Measurements from ENCODE around the gene AIFM3. TPM values are rescaled to one million over a fixed set of nuclear protein-coding genes. Genes with fewer than 3 reads are reported as not detected.

The AIFM3 gene
- total and polyA plus RNA-seq, 2 of the 13 experiments (the other 11 are each of a cell fraction or from before 2014, with no cell fraction given): 9.0 to 15.3 TPM

GRCh38 chr22:20989323-20990138 is 22.5 kb downstream of the AIFM3 start:
- TF ChIP-seq TAF15 (IDR thresholded peaks at IDR 0.05; ENCODE audit: low read depth, low read length, poor library complexity, severe bottlenecking) (no peak), ZNF878 (CRISPR knock-in tag; IDR thresholded peaks at IDR 0.05) (no peak), ELK4 (CRISPR knock-in tag; IDR thresholded peaks at IDR 0.05; ENCODE audit: borderline replicate concordance) (no peak), SP140L (CRISPR knock-in tag; IDR thresholded peaks at IDR 0.05; ENCODE audit: borderline replicate concordance) (no peak), ZNF782 (CRISPR knock-in tag; IDR thresholded peaks at IDR 0.05; ENCODE audit: borderline replicate concordance) (no peak), BCL3 (CRISPR knock-in tag; IDR thresholded peaks at IDR 0.05) (no peak), ZNF790 (CRISPR knock-in tag; IDR thresholded peaks at IDR 0.05; ENCODE audit: borderline replicate concordance) (no peak), HOMEZ (CRISPR knock-in tag; IDR thresholded peaks at IDR 0.05; ENCODE audit: low read depth) (no peak), LBX2 (CRISPR knock-in tag; IDR thresholded peaks at IDR 0.05; ENCODE audit: borderline replicate concordance) (no peak), HOXD1 (CRISPR knock-in tag; IDR thresholded peaks at IDR 0.05) (no peak), ZNF18 (CRISPR knock-in tag; IDR thresholded peaks at IDR 0.05; ENCODE audit: insufficient replicate concordance) (no peak), RARA (CRISPR knock-in tag; IDR thresholded peaks at IDR 0.05) (no peak), THAP7 (CRISPR knock-in tag; IDR thresholded peaks at IDR 0.05) (no peak)
- no peaks in the 10 kb centered on the region for H3K27me3 ChIP-seq (ENCODE audit: control insufficient read depth in 1 of 2, insufficient read depth in 2 of 2, low read length in 2 of 2)
- DNase-seq (ENCODE audit: low spot score) (no peak), FAIRE-seq (no peak), ATAC-seq (no peak)
- peaks cover 2 to 35% of the 10 kb centered on the region in 2 experiments; a peak in 4 of 5 replicates for H3K36me3 ChIP-seq (replicated peaks in 1 of 2; ENCODE audit: control insufficient read depth in 1 of 2, insufficient read depth in 2 of 2, low read length in 2 of 2)
- H3K4me3 ChIP-seq (replicated peaks in 1 of 3; ENCODE audit: insufficient read depth in 1 of 3, low read depth in 2 of 3, low read length in 3 of 3): no peak overlapping the region
- H3K4me1 ChIP-seq (ENCODE audit: insufficient read depth, low read length): no peaks in the 10 kb centered on the region
- H3K4me2 ChIP-seq (ENCODE audit: low read depth, low read length): no peak overlapping the region
- WGBS (ENCODE audit: low lambda C conversion rate): 72% methylated on average over 14 of the region's 17 CpGs
- no peak overlapping the region for H3K9ac ChIP-seq (ENCODE audit: insufficient read depth, low read depth, low read length)
- H3K9me3 ChIP-seq (ENCODE audit: low read length): no peaks in the 10 kb centered on the region
- no peaks in the 10 kb centered on the region for H3K79me2 ChIP-seq (ENCODE audit: insufficient read depth, low read length)
- in situ Hi-C loops (cut with HindIII; ENCODE audit: extremely low pct_ligation_motif_present, low pct_unique_long_range_greater_than_20kb): no loop called here
- ChIA-PET CTCF (ENCODE audit: low intra/inter-chr PET ratio, low total read pairs) (no interaction called here), POLR2A (interaction anchor here (2.2 kb wide), 1 partner anchor 13 kb away, joined by 10 read pairs; the partner anchor contains the start of gene THAP7)
- no peak overlapping the region for H2AFZ ChIP-seq (ENCODE audit: low read length)
- H3K27ac ChIP-seq (ENCODE audit: extremely low read length, insufficient read depth, low read length): no peak overlapping the region
- no TSS peak for BruUV-seq (replicated peaks)
- no peaks in the 10 kb centered on the region for H4K20me1 ChIP-seq (ENCODE audit: insufficient read depth, low read length)
- intact Hi-C loops (cut with micrococcal nuclease; ENCODE audit: unreplicated experiment): no loop called here
